ENCODE measurements around the gene CHST4. TPM values are rescaled to one million over a fixed set of nuclear protein-coding genes. Genes with fewer than 3 reads are reported as not detected.

CHST4 gene
- total and polyA plus RNA-seq, 2 donors (not counting 3 experiments of a cell fraction or from before 2014, with no cell fraction given) = not detected

DNA sequence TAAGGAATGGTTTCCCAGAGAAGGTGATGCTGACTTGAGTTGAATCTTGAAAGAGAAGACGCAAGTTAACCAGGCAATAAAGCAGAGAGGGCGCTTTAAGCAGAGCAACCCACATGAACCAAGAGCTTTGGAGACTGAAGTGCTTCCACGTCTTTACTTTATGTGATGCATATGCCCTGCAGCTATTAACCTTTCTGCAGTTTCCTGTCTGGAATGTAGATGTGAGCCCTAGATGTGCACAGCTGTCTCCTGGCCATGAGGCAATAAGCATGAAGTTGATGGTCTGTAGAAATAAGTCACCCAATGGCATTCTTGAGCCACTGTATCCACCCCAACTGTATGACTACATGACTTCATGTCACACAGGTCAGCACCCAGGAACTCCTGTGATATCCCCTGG lies 5.7 kb upstream of the CHST4 start:
- Histone ChIP-seq H3K4me1 (ENCODE audit: control insufficient read depth, extremely low read depth, insufficient read depth, low read length) (no peaks in the 10 kb centered on the region), H3K27me3 (ENCODE audit: control insufficient read depth in 2 of 2, insufficient read depth in 2 of 2, low read length in 2 of 2) (peaks cover 0 to 2% of the 10 kb centered on the region in 2 experiments), H3K9me1 (replicated peaks; ENCODE audit: control insufficient read depth, extremely low read depth, insufficient read depth, low read length) (no peaks in the 10 kb centered on the region), H3K79me2 (ENCODE audit: control insufficient read depth, insufficient read depth, low read length) (no peaks in the 10 kb centered on the region), H3K9me3 (replicated peaks; ENCODE audit: control insufficient read depth, insufficient read depth, low read length) (no peaks in the 10 kb centered on the region), H4K20me1 (replicated peaks; ENCODE audit: control insufficient read depth, extremely low read depth, insufficient read depth, low read length) (no peaks in the 10 kb centered on the region), H2AFZ (ENCODE audit: low read depth, low read length) (no peak overlapping the region), H3K9ac (replicated peaks; ENCODE audit: extremely low read depth, insufficient read depth, low read length) (no peak overlapping the region), H3K4me3 (replicated peaks in 1 of 3; ENCODE audit: insufficient read depth in 1 of 3, low read depth in 1 of 3, low read length in 3 of 3) (no peak overlapping the region), H3K4me2 (ENCODE audit: insufficient read depth, low read length) (no peak overlapping the region), H3K27ac (ENCODE audit: insufficient read depth, low read depth, low read length) (no peak overlapping the region), H3K36me3 (ENCODE audit: control insufficient read depth in 2 of 2, extremely low read depth in 1 of 2, insufficient read depth in 2 of 2, low read length in 2 of 2) (no peaks in the 10 kb centered on the region)
- no peak for FAIRE-seq
- TF ChIP-seq, protein P1, sequence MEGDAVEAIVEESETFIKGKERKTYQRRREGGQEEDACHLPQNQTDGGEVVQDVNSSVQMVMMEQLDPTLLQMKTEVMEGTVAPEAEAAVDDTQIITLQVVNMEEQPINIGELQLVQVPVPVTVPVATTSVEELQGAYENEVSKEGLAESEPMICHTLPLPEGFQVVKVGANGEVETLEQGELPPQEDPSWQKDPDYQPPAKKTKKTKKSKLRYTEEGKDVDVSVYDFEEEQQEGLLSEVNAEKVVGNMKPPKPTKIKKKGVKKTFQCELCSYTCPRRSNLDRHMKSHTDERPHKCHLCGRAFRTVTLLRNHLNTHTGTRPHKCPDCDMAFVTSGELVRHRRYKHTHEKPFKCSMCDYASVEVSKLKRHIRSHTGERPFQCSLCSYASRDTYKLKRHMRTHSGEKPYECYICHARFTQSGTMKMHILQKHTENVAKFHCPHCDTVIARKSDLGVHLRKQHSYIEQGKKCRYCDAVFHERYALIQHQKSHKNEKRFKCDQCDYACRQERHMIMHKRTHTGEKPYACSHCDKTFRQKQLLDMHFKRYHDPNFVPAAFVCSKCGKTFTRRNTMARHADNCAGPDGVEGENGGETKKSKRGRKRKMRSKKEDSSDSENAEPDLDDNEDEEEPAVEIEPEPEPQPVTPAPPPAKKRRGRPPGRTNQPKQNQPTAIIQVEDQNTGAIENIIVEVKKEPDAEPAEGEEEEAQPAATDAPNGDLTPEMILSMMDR (IDR thresholded peaks at IDR 0.05; ENCODE audit: extremely low read depth in 1 of 2, insufficient read depth in 1 of 2, low read depth in 1 of 2, low read length in 2 of 2) = no peak
- TF ChIP-seq GATA2 (IDR thresholded peaks at IDR 0.05; ENCODE audit: insufficient read depth, insufficient read length, low read depth, low read length) (no peak), FOS (IDR thresholded peaks at IDR 0.05; ENCODE audit: borderline replicate concordance, insufficient read depth, low read length) (no peak), JUN (IDR thresholded peaks at IDR 0.05; ENCODE audit: borderline replicate concordance, insufficient read depth, insufficient read length, low read depth) (no peak), POLR2A (IDR thresholded peaks at IDR 0.05; ENCODE audit: low read depth, low read length) (no peak), POLR2AphosphoS5 (IDR thresholded peaks at IDR 0.05; ENCODE audit: insufficient read depth, low read depth, low read length) (no peak), MYC (IDR thresholded peaks at IDR 0.05; ENCODE audit: low read depth, low read length) (no peak), EZH2 (IDR thresholded peaks at IDR 0.05; ENCODE audit: borderline replicate concordance, low read depth, low read length, severe bottlenecking) (no peak)
- TF ChIP-seq, protein P2, sequence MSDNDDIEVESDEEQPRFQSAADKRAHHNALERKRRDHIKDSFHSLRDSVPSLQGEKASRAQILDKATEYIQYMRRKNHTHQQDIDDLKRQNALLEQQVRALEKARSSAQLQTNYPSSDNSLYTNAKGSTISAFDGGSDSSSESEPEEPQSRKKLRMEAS (IDR thresholded peaks at IDR 0.05; ENCODE audit: insufficient read depth, insufficient read length) = no peak
- DNase-seq (ENCODE audit: low read depth, low spot score) = no peak
- no TSS peak for BruUV-seq (replicated peaks)
- ChIA-PET CTCF (no interaction called here), POLR2A (no interaction called here)
- intact Hi-C loops (cut with micrococcal nuclease) = no loop called here
- dilution Hi-C loops (cut with MboI; ENCODE audit: extremely low pct_ligation_motif_present, low sequenced_read_pairs) = no loop called here
